Muscle layer of duodenum (tissue), 2 donors: ENCODE results near the gene PIGP.

Experiments
- H3K27ac ChIP-seq: one replicate; pipeline ENCODE4 v1.7.0; 2013; ENCODE audit warnings: mild to moderate bottlenecking, low read length
- H3K27me3 ChIP-seq: one replicate; pipeline ENCODE4 v1.7.0; 2013; ENCODE audit warnings: low read depth, mild to moderate bottlenecking, control low read depth, low read length
- H3K36me3 ChIP-seq, 2 donors: one replicate each; pipeline ENCODE4 v1.7.0; 2013; ENCODE audit warnings: low read length in 2 of 2, control low read depth in 1 of 2, mild to moderate bottlenecking in 1 of 2; ENCODE audit not compliant: insufficient read depth in 2 of 2, control insufficient read depth in 1 of 2
- H3K4me1 ChIP-seq, 2 donors: one replicate each; pipeline ENCODE4 v1.7.0; 2013; ENCODE audit warnings: low read length in 2 of 2, mild to moderate bottlenecking in 2 of 2, control low read depth in 1 of 2, moderate library complexity in 1 of 2; ENCODE audit not compliant: insufficient read depth in 2 of 2, control insufficient read depth in 1 of 2
- H3K4me3 ChIP-seq, 2 donors: one replicate each; pipeline ENCODE4 v1.7.0; 2013; ENCODE audit warnings: low read length in 2 of 2, low read depth in 1 of 2, mild to moderate bottlenecking in 1 of 2
- H3K9me3 ChIP-seq, 2 donors: one replicate each; pipeline ENCODE4 v1.7.0; 2013; ENCODE audit warnings: low read length in 2 of 2, control low read depth in 1 of 2, mild to moderate bottlenecking in 1 of 2; ENCODE audit not compliant: control insufficient read depth in 1 of 2
- donor health status: healthy.

The PIGP gene

GRCh38 chr21:37098751-37099150, 25.9 kb upstream of the PIGP start:
- no peaks in the 10 kb centered on the region for H3K27me3 ChIP-seq
- H3K9me3 ChIP-seq, result no peaks in the 10 kb centered on the region
- no peak overlapping the region for H3K27ac ChIP-seq
- peaks cover 23 to 35% of the 10 kb centered on the region in 2 donors for H3K36me3 ChIP-seq
- no peak overlapping the region for H3K4me3 ChIP-seq
- no peaks in the 10 kb centered on the region for H3K4me1 ChIP-seq

DNA sequence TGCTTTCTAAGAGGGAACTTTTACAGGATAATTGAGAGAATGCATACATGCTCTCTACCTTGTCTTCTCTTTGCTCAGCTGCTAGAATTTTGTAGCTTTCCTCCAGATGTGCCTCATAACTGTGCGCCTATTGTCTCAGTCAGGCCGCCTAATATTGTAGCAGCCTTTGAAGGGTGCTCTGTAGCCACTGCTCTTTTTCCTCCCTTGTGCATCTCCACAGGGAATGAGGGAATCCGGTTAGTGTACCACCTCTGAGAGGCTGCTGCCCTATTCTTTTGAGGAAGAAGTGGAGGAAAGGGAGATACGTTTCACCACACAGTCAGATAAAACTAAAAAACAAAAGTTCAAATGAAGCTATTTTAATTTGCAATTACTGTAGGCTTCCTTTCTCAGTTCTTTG, 22.9 kb upstream of the PIGP start:
- Histone ChIP-seq H3K36me3 (peaks cover 32 to 35% of the 10 kb centered on the region in 2 donors), H3K4me1 (no peaks in the 10 kb centered on the region), H3K27me3 (no peaks in the 10 kb centered on the region), H3K27ac (no peak overlapping the region), H3K4me3 (no peak overlapping the region), H3K9me3 (no peaks in the 10 kb centered on the region)

GRCh38 chr21:37093977-37094376, 21.1 kb upstream of the PIGP start:
- H3K4me3 ChIP-seq, result no peak overlapping the region
- H3K27ac ChIP-seq, result no peak overlapping the region
- no peaks in the 10 kb centered on the region for H3K27me3 ChIP-seq
- peaks cover 31 to 36% of the 10 kb centered on the region in 2 donors for H3K36me3 ChIP-seq
- H3K4me1 ChIP-seq, result no peaks in the 10 kb centered on the region
- H3K9me3 ChIP-seq, result no peaks in the 10 kb centered on the region

GRCh38 chr21:37088186-37088735, 15.4 kb upstream of the PIGP start:
- Histone ChIP-seq H3K27ac (no peak overlapping the region), H3K4me3 (no peak overlapping the region), H3K9me3 (no peaks in the 10 kb centered on the region), H3K4me1 (peaks cover under 1 to 8% of the 10 kb centered on the region in 2 donors), H3K36me3 (peaks cover 0 to 13% of the 10 kb centered on the region in 2 donors), H3K27me3 (no peaks in the 10 kb centered on the region)

GRCh38 chr21:37087188-37087587, 14.3 kb upstream of the PIGP start:
- Histone ChIP-seq H3K4me1 (peaks cover 9 to 11% of the 10 kb centered on the region in 2 donors), H3K9me3 (no peaks in the 10 kb centered on the region), H3K27me3 (no peaks in the 10 kb centered on the region), H3K4me3 (no peak overlapping the region), H3K36me3 (peaks cover 0 to 11% of the 10 kb centered on the region in 2 donors), H3K27ac (no peak overlapping the region)

GRCh38 chr21:37085726-37086125, 12.9 kb upstream of the PIGP start:
- H3K36me3 ChIP-seq, result peaks cover 0 to 3% of the 10 kb centered on the region in 2 donors
- H3K9me3 ChIP-seq, result no peaks in the 10 kb centered on the region
- peaks cover 11% of the 10 kb centered on the region in 2 donors for H3K4me1 ChIP-seq
- H3K27me3 ChIP-seq, result no peaks in the 10 kb centered on the region
- H3K27ac ChIP-seq, result no peak overlapping the region
- H3K4me3 ChIP-seq, result no peak overlapping the region

DNA sequence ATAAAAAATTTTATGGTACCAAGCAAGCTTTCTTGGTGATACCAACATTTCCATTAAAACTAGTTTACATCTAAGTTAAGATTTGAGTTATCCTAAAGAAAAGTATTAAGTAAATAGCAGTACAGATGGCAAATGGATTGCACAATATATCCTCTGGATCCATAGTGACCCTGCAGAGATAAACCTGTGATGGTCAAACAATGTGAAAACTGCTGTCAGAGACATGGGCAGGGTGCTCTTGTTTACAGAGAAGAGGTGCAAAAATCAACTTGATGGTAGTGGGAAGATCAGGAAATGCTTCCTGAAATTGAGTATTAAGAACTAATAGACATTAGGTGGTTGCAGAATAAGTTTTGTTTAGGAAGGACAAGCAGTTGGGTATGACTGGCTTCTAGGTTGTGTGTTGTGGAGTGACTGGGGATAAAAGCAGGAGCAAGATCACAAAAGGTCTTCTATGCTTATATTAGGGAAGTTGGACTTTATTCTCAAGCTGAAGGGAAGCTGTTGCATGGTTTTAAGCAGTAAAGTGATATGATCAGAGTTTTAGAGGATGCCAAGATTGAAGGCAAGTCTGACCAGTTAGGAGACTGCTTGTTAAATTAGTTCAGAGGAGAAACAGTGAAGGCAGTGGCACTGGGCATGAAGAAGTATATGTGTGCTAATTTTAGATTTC, 10.1 kb upstream of the PIGP start:
- H3K4me1 ChIP-seq, result peaks cover 11% of the 10 kb centered on the region in 2 donors
- no peaks in the 10 kb centered on the region for H3K27me3 ChIP-seq
- H3K4me3 ChIP-seq, result no peak overlapping the region
- H3K36me3 ChIP-seq, result no peaks in the 10 kb centered on the region
- no peaks in the 10 kb centered on the region for H3K9me3 ChIP-seq
- no peak overlapping the region for H3K27ac ChIP-seq

- H3K27me3 ChIP-seq, result no peaks in the 10 kb centered on the region
- no peaks in the 10 kb centered on the region for H3K9me3 ChIP-seq
- H3K36me3 ChIP-seq, result no peaks in the 10 kb centered on the region
- H3K4me1 ChIP-seq, result peaks cover 11% of the 10 kb centered on the region in 2 donors
- H3K27ac ChIP-seq, result no peak overlapping the region
- H3K4me3 ChIP-seq, result no peak overlapping the region
These were observed 9.5 kb upstream of the PIGP start for GRCh38 chr21:37082375-37082774.

DNA sequence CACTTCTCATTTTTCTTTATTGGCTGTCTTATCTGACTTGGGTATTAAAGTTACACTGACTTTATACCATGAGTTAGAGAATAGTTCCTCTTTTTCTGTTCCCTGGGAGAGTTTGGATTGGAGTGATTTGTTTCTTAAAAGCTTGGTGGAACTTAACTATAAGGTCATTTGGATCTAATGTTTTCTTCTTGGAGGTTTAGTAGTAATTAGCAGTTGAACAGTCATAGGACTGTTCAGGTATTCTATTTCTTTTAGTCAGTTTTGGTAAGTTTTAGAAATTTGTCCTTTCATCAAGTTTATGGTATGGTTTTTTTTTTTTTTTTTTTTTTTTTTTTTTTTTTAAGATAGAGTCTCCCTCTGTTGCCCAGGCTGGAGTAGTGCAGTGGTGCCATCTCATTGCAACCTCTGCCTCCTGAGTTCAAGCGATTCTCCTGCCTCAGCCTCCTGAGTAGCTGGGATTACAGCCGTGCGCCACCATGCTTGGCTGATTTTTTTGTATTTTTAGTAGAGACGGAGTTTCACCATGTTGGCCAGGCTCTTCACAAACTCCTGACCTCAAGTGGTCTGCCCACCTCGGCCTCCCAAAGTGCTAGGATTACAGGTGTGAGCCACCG, 6.4 kb upstream of the PIGP start:
- Histone ChIP-seq H3K36me3 (no peaks in the 10 kb centered on the region), H3K4me1 (peaks cover 16 to 25% of the 10 kb centered on the region in 2 donors), H3K27me3 (no peaks in the 10 kb centered on the region), H3K4me3 (no peak overlapping the region), H3K27ac (no peak overlapping the region), H3K9me3 (no peaks in the 10 kb centered on the region)

- no peaks in the 10 kb centered on the region for H3K27me3 ChIP-seq
- H3K27ac ChIP-seq, result no peak overlapping the region
- peaks cover 5 to 20% of the 10 kb centered on the region in 2 donors for H3K4me1 ChIP-seq
- no peak overlapping the region for H3K4me3 ChIP-seq
- no peaks in the 10 kb centered on the region for H3K9me3 ChIP-seq
- H3K36me3 ChIP-seq, result peaks cover 0 to 4% of the 10 kb centered on the region in 2 donors
These were observed 4.5 kb upstream of the PIGP start for GRCh38 chr21:37077403-37077802.

GRCh38 chr21:37076087-37076850, 3.4 kb upstream of the PIGP start:
- peaks cover 0 to 9% of the 10 kb centered on the region in 2 donors for H3K36me3 ChIP-seq
- no peak overlapping the region for H3K4me3 ChIP-seq
- H3K9me3 ChIP-seq, result no peaks in the 10 kb centered on the region
- peaks cover 13 to 23% of the 10 kb centered on the region in 2 donors for H3K4me1 ChIP-seq
- H3K27ac ChIP-seq, result no peak overlapping the region
- H3K27me3 ChIP-seq, result no peaks in the 10 kb centered on the region
